Vagina (tissue), 2 donors: Measurements from ENCODE around the gene SCN2A. TPM values are rescaled to one million over a fixed set of nuclear protein-coding genes. Genes with fewer than 3 reads are reported as not detected.
"Not testable (repeated sequence)": the region's sequence is repeated elsewhere in the genome, so short reads cannot be mapped to it uniquely, and the experiment has no call there.

ENCODE experiments used
- DNase-seq, 2 donors: peaks; one replicate each; pipeline ENCODE4 v3.0.0-alpha.2; 2017; ENCODE audit errors: extremely low spot score in 2 of 2
- H3K27ac ChIP-seq: fragments of 200-600 bp; sonication (generic); one replicate; pipeline ENCODE4 v1.5.1; 2019
- H3K27me3 ChIP-seq: fragments of 200-600 bp; sonication (generic); one replicate; pipeline ENCODE4 v1.5.1; 2019
- H3K36me3 ChIP-seq, 2 donors: fragments of 200-600 bp; sonication (generic); one replicate each; pipeline ENCODE4 v1.5.1; 2017 to 2019
- H3K4me1 ChIP-seq: fragments of 200-600 bp; sonication (generic); one replicate; pipeline ENCODE4 v1.5.1; 2019
- H3K4me3 ChIP-seq, 2 donors: fragments of 200-600 bp; sonication (generic); 1 replicate in 1 of 2; 2 replicates in 1 of 2; pipeline ENCODE4 v1.5.1; 2016 to 2019
- H3K9me3 ChIP-seq: fragments of 200-600 bp; sonication (generic); one replicate; pipeline ENCODE4 v1.5.1; 2019
- POLR2A ChIP-seq, 2 donors: fragments of 450-650 bp; IDR thresholded peaks; one replicate each; pipeline ENCODE4 v1.6.1; 2017; ENCODE audit warnings: antibody characterized with exemption in 2 of 2, mild to moderate bottlenecking in 2 of 2, moderate library complexity in 2 of 2
- POLR2AphosphoS5 ChIP-seq, 2 donors: sonication (generic); formaldehyde crosslinking; IDR thresholded peaks; one replicate each; pipeline ENCODE4 v1.9.0; 2017; ENCODE audit warnings: antibody characterized with exemption in 2 of 2, mild to moderate bottlenecking in 2 of 2, low read depth in 1 of 2; ENCODE audit not compliant: insufficient read depth in 1 of 2
- intact Hi-C: fragments of 100-400 bp; cut with DNase I; formaldehyde crosslinking; loops from one replicate; pipeline ENCODE4 v1.15.1; 2023
- total RNA-seq: library from RNA; depleted of rRNA; stranded (reverse); fragments of >200 nt; gene quantifications from one replicate; pipeline ENCODE4 v1.2.3, GENCODE V29; 2016
- TF ChIP-seq, protein P1 (sequence below), 3 experiments: fragments of 450-650 bp in 2 of 3; fragments of 200-600 bp in 1 of 3; sonication (generic) in 1 of 3; IDR thresholded peaks; one replicate each; pipeline ENCODE4 v1.5.1; 2017 to 2019; ENCODE audit warnings: antibody characterized with exemption in 3 of 3, mild to moderate bottlenecking in 2 of 3, moderate library complexity in 2 of 3

The SCN2A gene
- total RNA-seq, 1 donor from 2014 or later = 1.2 TPM

DNA sequence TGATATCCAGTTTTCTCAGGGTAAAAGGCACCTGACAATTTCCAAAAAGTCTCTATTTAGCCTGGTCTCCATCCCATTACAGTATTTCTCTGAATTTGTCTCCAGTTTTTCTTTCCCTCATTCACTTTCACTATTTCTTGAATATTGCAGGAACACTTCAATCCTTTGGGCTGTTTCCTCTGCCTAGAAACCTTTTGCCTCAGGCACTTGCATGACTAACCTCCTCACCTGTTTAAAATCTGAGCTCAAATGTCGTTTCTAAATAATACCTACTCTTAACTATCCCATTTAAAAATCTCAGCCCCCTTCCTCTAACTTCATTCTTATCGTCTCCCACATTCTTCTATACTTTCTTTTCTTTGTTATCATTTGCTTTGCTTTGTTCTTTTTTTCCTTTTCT is 9.0 kb downstream of the SCN2A start:
- no peaks in the 10 kb centered on the region for H3K36me3 ChIP-seq
- H3K4me3 ChIP-seq = no peak overlapping the region
- no peaks in the 10 kb centered on the region for H3K27me3 ChIP-seq
- intact Hi-C loops = no loop called here
- H3K4me1 ChIP-seq = no peaks in the 10 kb centered on the region
- TF ChIP-seq POLR2A (IDR thresholded peaks at IDR 0.05) (no peak), POLR2AphosphoS5 (IDR thresholded peaks at IDR 0.05; ENCODE audit: insufficient read depth in 1 of 2, low read depth in 1 of 2) (no peak)
- TF ChIP-seq, protein P1, sequence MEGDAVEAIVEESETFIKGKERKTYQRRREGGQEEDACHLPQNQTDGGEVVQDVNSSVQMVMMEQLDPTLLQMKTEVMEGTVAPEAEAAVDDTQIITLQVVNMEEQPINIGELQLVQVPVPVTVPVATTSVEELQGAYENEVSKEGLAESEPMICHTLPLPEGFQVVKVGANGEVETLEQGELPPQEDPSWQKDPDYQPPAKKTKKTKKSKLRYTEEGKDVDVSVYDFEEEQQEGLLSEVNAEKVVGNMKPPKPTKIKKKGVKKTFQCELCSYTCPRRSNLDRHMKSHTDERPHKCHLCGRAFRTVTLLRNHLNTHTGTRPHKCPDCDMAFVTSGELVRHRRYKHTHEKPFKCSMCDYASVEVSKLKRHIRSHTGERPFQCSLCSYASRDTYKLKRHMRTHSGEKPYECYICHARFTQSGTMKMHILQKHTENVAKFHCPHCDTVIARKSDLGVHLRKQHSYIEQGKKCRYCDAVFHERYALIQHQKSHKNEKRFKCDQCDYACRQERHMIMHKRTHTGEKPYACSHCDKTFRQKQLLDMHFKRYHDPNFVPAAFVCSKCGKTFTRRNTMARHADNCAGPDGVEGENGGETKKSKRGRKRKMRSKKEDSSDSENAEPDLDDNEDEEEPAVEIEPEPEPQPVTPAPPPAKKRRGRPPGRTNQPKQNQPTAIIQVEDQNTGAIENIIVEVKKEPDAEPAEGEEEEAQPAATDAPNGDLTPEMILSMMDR (IDR thresholded peaks at IDR 0.05) = no peak
- no peaks in the 10 kb centered on the region for H3K9me3 ChIP-seq
- no peak overlapping the region for H3K27ac ChIP-seq
- no peak for DNase-seq

DNA sequence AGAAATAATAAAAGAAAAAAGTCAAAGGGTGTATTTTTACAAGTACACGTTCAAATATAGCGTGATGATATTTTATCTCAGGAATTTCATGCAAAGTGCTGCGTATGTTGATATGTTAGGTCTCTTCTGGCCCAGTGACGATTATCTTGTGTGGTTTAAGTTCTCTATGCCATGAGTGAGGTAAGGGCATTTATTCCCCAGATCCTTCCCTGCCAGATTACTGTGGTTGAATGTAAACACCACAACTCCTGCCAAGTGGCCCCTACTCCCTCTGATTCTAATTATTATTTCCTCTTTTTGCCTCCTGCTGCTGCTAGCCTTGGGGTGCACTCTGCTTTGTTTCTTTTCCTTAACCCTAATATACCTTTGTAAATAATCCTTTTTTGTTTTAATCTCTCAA is 12.2 kb downstream of the SCN2A start:
- no peaks in the 10 kb centered on the region for H3K27me3 ChIP-seq
- H3K9me3 ChIP-seq = no peaks in the 10 kb centered on the region
- no peak overlapping the region for H3K4me3 ChIP-seq
- no peak overlapping the region for H3K27ac ChIP-seq
- H3K36me3 ChIP-seq = no peaks in the 10 kb centered on the region
- TF ChIP-seq, protein P1 (IDR thresholded peaks at IDR 0.05) = no peak
- TF ChIP-seq POLR2AphosphoS5 (IDR thresholded peaks at IDR 0.05; ENCODE audit: insufficient read depth in 1 of 2, low read depth in 1 of 2) (no peak), POLR2A (IDR thresholded peaks at IDR 0.05) (no peak)
- no peak for DNase-seq
- intact Hi-C loops = no loop called here
- H3K4me1 ChIP-seq = no peaks in the 10 kb centered on the region

DNA sequence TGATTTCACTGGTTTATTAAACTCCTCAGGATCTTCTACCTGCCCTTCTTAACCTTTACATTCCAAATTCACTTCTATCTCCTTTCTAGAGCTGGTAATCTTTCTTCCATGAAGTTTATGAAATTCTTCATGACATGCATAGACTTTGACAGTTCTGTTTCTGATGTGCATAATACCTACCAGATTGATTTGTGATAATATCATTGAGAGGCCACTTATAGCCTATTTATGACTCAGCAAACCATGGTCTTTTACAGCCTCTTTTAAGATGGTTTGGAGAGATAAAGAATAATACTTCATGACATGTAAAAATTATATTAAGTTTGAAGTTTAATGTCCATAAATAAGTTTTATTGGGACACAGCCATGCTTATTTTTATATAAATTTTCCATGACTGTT is 14.0 kb downstream of the SCN2A start:
- TF ChIP-seq POLR2AphosphoS5 (IDR thresholded peaks at IDR 0.05; ENCODE audit: insufficient read depth in 1 of 2, low read depth in 1 of 2) = no peak
- TF ChIP-seq POLR2A (IDR thresholded peaks at IDR 0.05) = no peak
- TF ChIP-seq, protein P1 (IDR thresholded peaks at IDR 0.05) = no peak
- Histone ChIP-seq H3K27me3 (no peaks in the 10 kb centered on the region), H3K9me3 (no peaks in the 10 kb centered on the region), H3K36me3 (no peaks in the 10 kb centered on the region), H3K4me1 (no peaks in the 10 kb centered on the region), H3K4me3 (no peak overlapping the region), H3K27ac (no peak overlapping the region)
- intact Hi-C loops = no loop called here
- no peak for DNase-seq

DNA sequence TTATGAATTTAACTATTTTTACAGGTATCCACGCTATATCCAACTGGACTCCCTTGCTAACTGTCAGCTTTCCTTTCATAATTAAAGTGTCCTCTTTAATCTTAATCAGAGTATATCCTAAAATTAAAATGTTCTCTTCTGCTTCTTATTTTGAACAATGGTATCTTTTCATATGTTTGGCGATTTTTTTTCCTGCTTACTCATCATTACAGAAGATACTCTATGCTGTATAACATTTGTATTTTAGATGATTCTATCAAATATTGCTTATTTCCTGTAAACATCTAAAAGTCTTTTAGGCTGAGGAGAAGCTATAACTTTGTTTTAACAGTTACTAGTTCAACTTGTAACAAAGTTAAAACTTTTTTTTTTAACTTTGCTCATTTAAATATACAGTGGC is 17.4 kb downstream of the SCN2A start:
- DNase-seq = no peak
- Histone ChIP-seq H3K4me3 (no peak overlapping the region), H3K36me3 (no peaks in the 10 kb centered on the region), H3K27me3 (no peaks in the 10 kb centered on the region), H3K4me1 (no peaks in the 10 kb centered on the region), H3K27ac (no peak overlapping the region), H3K9me3 (no peaks in the 10 kb centered on the region)
- TF ChIP-seq POLR2A (IDR thresholded peaks at IDR 0.05) (no peak), POLR2AphosphoS5 (IDR thresholded peaks at IDR 0.05; ENCODE audit: insufficient read depth in 1 of 2, low read depth in 1 of 2) (no peak)
- TF ChIP-seq, protein P1 (IDR thresholded peaks at IDR 0.05) = no peak
- intact Hi-C loops = no loop called here

DNA sequence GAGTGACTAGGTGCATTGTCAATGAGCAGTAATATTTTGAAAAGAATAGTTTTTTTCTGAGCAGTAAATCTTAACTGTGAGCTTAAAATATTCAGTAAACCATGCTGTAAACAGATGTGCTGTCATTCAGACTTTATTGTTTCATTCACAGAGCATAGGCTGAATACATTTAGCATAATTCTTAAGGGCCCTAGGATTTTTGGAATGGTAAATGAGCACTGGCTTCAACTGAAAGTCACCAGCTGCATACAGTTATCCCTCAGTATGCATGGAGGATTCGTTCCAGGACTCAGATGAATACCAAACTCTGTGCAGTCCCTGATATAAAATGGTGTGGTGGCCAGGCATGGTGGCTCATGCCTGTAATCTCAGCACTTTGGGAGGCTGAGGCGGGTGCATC is 21.1 kb downstream of the SCN2A start:
- DNase-seq, H3K4me3 ChIP-seq, H3K27ac ChIP-seq, H3K27me3 ChIP-seq, intact Hi-C loops, H3K9me3 ChIP-seq, H3K36me3 ChIP-seq, H3K4me1 ChIP-seq: not testable (repeated sequence)

DNA sequence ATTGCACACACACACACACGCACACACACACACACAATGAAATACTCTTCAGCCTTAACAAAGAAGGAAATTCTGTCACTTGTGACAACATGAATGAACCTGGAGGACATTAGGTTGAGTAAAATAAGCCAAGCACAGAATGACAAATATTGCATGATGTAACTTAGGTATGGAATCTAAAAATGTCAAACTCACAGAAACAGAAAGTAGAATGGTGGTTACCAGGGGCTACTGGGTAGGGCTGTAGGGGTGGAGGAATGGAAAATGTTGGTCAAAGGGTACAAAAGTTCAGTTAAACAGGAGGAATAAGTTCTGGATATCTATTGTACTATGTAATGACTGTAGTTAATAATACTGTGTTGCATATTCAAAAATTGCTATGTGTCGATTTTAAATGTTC is 29.5 kb downstream of the SCN2A start:
- no peaks in the 10 kb centered on the region for H3K4me1 ChIP-seq
- TF ChIP-seq POLR2AphosphoS5 (IDR thresholded peaks at IDR 0.05; ENCODE audit: insufficient read depth in 1 of 2, low read depth in 1 of 2) = no peak
- TF ChIP-seq POLR2A (IDR thresholded peaks at IDR 0.05) = no peak
- TF ChIP-seq, protein P1 (IDR thresholded peaks at IDR 0.05) = no peak
- no peak overlapping the region for H3K4me3 ChIP-seq
- no peak overlapping the region for H3K27ac ChIP-seq
- no peaks in the 10 kb centered on the region for H3K9me3 ChIP-seq
- no peaks in the 10 kb centered on the region for H3K27me3 ChIP-seq
- no peak for DNase-seq
- intact Hi-C loops = no loop called here
- H3K36me3 ChIP-seq = no peaks in the 10 kb centered on the region
